HG03469 (cell line): ENCODE results near the gene CCDC85C.

Experiments
- ATAC-seq: cut with Tn5 transposase; IDR thresholded peaks from one replicate; pipeline ENCODE4 v1.9.1; 2021; ENCODE audit warnings: mild to moderate bottlenecking, moderate library complexity, moderate number of reproducible peaks; ENCODE audit not compliant: unreplicated experiment

CCDC85C gene

GRCh38 chr14:99562856-99563748 lies 40.9 kb downstream of the CCDC85C start:
- ATAC-seq, result no peak

GRCh38 chr14:99561864-99562263 lies 42.1 kb downstream of the CCDC85C start:
- no peak for ATAC-seq

- ATAC-seq, result no peak
Observed at GRCh38 chr14:99560922-99561683, 42.9 kb downstream of the CCDC85C start.

GRCh38 chr14:99560403-99560802 lies 43.6 kb downstream of the CCDC85C start:
- ATAC-seq, result no peak

- ATAC-seq, result no peak
Observed at GRCh38 chr14:99559286-99559990, 44.6 kb downstream of the CCDC85C start.

DNA sequence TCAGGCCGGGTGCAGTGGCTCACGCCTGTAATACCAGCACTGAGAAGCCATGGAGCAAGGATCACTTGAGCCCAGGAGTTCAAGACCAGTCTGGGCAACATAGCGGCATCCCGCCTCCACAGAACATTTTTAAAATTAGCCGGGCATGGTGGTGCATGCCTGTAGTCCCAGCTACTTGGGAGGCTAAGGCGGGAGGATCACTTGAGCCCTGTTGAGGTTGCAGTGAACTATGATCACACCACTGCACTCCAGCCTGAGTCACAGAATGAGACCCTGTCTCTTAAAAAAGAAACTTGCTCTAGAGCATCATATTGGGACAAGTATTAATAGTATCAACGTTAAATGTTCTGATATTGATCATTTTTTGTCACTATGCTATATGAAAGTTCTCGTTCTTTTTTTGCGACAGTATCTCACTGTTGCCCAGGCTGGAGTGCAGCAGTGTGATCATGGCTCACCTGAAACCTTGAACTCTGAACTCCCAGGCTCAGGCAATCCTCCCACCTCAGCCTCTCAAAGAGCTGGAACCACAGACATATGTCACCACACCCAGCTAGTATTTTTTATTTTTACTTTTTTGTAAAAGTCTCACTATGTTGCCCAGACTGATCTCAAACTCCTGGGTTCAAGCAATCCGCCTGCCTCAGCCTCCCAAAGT lies 47.7 kb downstream of the CCDC85C start:
- no peak for ATAC-seq

- ATAC-seq, result no peak
Observed at GRCh38 chr14:99554757-99555531, 49.1 kb downstream of the CCDC85C start.

DNA sequence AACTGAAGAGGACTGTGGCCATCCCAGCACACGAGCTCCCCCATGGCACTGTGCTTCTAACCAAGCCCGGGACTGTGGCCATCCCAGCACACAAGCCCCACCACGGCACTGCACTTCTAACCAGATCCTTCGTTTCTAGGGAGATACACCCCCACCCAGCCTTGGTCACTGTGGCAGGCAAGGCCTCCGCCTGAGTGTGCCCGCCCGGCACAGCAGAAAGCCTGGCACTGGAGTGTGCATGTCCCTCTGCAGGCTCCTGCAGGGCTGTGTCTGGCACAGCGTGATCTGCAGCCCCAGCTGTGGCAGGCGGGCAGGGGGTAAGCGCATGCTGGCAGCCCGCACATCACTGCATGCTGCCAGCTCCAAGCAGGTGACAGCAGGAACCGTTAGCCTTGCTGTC lies 49.8 kb downstream of the CCDC85C start:
- no peak for ATAC-seq

DNA sequence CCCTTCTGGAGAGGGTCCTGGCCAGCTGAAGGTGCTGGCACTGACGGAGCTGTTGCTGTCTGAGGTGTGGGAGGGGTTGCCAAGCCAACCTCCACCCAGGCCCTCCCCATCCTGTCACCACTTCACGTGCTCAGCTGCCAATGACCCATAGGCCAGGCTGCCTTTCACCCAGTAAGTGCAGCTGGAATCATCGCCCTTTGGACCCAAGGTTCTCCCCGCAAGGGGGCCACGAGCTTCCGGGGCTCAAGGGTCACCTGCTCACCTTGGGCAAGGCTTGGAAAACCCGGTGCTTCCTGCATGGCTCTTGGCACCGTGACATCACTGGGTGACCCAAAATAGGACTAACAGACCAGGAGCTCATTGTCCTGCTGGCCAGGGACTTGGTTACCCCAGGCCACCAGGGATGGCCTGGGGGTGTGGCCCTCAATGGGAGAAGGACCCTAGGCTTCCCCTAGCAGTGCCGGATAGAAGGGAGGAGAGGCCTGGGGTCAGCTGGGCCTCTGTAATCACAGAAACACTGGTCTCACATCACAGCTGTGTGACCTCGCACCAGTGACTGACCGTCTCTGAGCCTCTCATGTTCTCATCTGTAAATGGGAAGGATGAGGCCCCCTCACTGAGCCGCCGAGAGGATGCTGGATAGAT lies 51.3 kb downstream of the CCDC85C start:
- ATAC-seq, result no peak

DNA sequence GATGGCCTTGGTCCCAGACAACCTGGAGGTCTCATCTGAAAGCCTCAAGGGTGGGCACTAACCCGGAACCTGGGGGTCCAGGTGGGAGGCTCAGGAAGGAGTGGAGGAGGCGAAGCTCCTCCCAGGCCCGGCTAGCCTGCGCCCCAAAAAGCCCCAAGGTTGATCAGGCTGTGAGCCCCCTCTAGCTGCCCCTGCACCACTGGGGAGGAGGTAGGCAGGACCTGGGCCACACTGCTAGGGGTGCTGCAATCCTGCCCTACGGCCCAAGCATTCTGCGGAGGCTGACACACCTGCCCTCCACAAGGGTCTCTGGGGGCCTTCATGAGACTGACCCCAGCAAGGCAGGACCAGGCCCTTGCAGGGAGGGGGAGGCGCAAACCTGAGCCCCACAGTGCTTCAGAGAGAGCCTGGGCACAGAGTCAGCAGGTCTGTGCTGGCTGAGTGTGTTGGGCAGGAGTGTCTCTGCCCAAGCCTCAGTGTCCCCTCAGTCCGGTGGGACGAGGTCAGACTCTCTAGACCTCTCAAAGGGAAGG lies 51.9 kb downstream of the CCDC85C start:
- no peak for ATAC-seq

- no peak for ATAC-seq
Observed at GRCh38 chr14:99551034-99551922, 52.7 kb downstream of the CCDC85C start.

- no peak for ATAC-seq
Observed at GRCh38 chr14:99550387-99550992, 53.5 kb downstream of the CCDC85C start.

DNA sequence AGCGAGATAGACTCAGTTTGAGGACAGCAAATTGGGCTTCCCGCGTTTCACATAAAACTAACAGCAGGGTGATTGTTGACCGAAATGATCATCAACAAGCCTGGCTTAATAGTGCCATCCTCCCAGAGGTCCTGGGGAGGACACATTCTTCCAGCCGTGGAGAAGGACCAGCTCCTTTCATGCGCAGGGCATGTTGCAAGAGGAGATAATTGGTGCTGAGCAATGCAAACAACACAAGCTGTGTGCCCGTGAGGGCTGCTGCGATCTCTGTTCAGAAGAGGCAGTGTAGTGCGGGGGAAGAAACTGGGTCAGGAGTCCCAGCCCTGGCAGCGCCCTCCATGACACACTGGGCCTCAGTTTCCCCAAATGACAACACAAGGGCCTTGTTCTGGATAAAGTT lies 54.3 kb downstream of the CCDC85C start:
- no peak for ATAC-seq

DNA sequence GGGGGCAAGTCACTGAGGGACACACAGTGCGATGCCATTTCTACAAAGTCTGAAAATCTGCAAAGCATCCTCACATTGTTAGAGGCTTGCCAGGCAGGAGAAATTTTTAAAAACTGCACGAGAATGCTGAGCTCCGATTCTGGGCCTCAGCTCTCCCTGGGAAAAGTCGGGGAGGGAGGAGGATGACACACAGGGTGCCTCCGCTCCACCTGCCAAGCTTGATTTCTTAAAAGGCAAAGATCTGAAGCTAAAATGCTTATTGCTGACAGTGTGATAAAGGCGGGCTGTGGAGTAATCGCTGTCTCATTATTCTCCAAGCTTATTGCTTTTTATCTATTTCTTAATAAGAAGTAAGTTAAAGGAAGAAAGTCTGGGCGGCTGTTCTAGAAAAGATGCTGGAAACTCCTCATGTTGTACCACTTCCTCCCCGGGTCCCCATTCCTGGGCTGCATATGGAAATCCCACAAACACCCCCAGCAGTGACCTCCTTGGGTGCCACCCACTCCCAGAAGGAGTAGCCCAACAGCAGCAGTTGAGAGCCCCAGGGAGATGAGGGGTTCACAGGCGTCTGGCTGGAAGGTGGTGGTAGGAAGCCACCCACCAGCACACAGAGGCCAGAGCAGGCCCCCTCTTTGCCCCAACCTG lies 55.0 kb downstream of the CCDC85C start:
- no peak for ATAC-seq

GRCh38 chr14:99548255-99548654 lies 55.8 kb downstream of the CCDC85C start:
- ATAC-seq, result no peak

DNA sequence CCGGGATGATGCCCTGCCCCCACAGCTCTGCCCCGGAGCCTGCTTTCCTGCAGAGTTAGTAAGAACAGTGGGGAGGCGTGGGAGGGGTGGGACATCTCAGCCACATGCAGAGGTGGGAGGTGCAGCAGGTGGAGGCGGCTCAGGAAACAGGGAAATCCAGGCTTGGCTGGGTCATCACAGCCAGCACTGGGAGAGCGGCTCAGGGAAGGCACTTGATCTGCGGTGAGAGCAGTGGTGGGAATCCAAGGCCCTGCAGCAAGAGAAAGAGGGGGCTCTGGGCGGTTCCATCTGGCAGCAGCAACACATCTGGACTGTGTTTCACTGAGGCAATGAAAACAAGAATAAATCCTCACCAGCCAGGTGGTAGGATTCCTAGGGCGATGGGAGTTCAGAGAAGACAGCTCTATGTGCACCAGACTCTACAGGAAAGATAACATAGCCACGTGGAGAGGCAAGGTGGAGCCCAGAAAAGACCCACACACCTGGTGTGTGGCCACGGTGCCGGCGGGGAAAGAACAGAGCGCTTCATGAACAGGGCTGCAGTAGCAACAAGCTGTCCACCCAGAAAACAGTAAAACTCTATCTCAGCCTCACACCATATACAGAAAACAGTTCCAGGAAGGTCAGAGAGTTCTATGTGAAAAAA lies 57.6 kb downstream of the CCDC85C start:
- no peak for ATAC-seq

DNA sequence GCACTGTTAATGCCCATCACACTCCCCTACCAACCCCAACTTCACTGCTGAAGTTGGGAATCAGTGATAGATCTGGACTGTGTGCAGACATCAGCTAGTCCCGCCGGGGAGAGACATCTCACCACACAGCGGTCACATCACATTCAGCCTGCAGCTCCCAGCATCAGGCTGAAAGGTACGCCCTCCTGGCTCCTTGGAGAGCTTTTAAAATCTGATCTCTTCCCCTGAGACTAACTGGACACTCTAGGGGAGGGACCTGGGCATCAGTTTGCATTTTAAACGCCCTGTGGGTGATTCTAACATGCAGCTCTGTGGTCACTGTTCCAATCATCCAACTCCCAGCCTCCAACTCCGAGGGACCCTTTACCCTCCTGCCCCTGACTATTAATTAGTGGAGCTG lies 58.4 kb downstream of the CCDC85C start:
- no peak for ATAC-seq
